GM19035 (cell line): ENCODE data around the gene NXF2.
"Not testable (repeated sequence)": the region's sequence is repeated elsewhere in the genome, so short reads cannot be mapped to it uniquely, and the experiment has no call there.

ENCODE experiments used
- ATAC-seq: cut with Tn5 transposase; IDR thresholded peaks from one replicate; pipeline ENCODE4 v1.9.1; 2021; ENCODE audit not compliant: unreplicated experiment

The NXF2 gene

GRCh38 chrX:102246893-102247292 is at the start of gene NXF2:
TSS of gene NXF2 (plus strand) at chrX:102247167. CDS start at chrX:102307079, 59,912 bp downstream.
- not testable (repeated sequence) for ATAC-seq

- not testable (repeated sequence) for ATAC-seq
Measured at GRCh38 chrX:102207940-102208339, 39.0 kb upstream of the NXF2 start.

- not testable (repeated sequence) for ATAC-seq
Measured at GRCh38 chrX:102214986-102215385, 32.0 kb upstream of the NXF2 start, which contains the start of gene TCP11X1. TSS of gene TCP11X1 (plus strand) at chrX:102215301.

- ATAC-seq: not testable (repeated sequence)
Measured at GRCh38 chrX:102216497-102216896, 30.5 kb upstream of the NXF2 start.

GRCh38 chrX:102235678-102236077 is 11.3 kb upstream of the NXF2 start:
- ATAC-seq: not testable (repeated sequence)

GRCh38 chrX:102240265-102240664 is 6.7 kb upstream of the NXF2 start:
- not testable (repeated sequence) for ATAC-seq

GRCh38 chrX:102272231-102272630 is 25.3 kb downstream of the NXF2 start:
- not testable (repeated sequence) for ATAC-seq

GRCh38 chrX:102338162-102338561 is 91.2 kb downstream of the NXF2 start:
- no peak for ATAC-seq

GRCh38 chrX:102339312-102340298 is 92.6 kb downstream of the NXF2 start:
- no peak for ATAC-seq

GRCh38 chrX:102341867-102342266 is 94.9 kb downstream of the NXF2 start:
- ATAC-seq: no peak

- ATAC-seq: no peak
Measured at GRCh38 chrX:102345916-102346315, 98.9 kb downstream of the NXF2 start.
